ENCODE data around the gene USP2.

The USP2 gene

GRCh38 chr11:119423509-119424254 lies 42.2 kb upstream of the USP2 start:
- no peak for TF ChIP-seq CTCF (IDR thresholded peaks at IDR 0.05)
- Histone ChIP-seq H3K27me3 (peaks cover 0 to 41% of the 10 kb centered on the region in 2 donors), H3K27ac (no peak overlapping the region), H3K9me3 (no peaks in the 10 kb centered on the region), H3K36me3 (no peaks in the 10 kb centered on the region), H3K4me1 (peaks cover 0 to 22% (median 17%) of the 10 kb centered on the region in 4 donors), H3K4me3 (peak overlapping the region; percentile 44 to 48)
- no peak for DNase-seq
- intact Hi-C loops (cut with DNase I; ENCODE audit: low total_unique reads), result no loop called here

GRCh38 chr11:119422809-119423508 lies 41.5 kb upstream of the USP2 start, which contains the start of gene THY1:
THY1 (minus strand) TSS chr11:119423172; CDS start chr11:119420905, 2,267 bp downstream.
- no peak for TF ChIP-seq CTCF (IDR thresholded peaks at IDR 0.05)
- intact Hi-C loops (cut with DNase I; ENCODE audit: low total_unique reads), result no loop called here
- peaks cover 0 to 28% (median 17%) of the 10 kb centered on the region in 4 donors for H3K4me1 ChIP-seq
- peak within 1 kb of the TSS; percentile 44 to 48 for H3K4me3 ChIP-seq
- H3K27me3 ChIP-seq, result peaks cover 0 to 41% of the 10 kb centered on the region in 2 donors
- peak within 1 kb of the TSS; percentile 24 to 45 for H3K27ac ChIP-seq
- DNase-seq, result no peak
- no peaks in the 10 kb centered on the region for H3K9me3 ChIP-seq
- no peaks in the 10 kb centered on the region for H3K36me3 ChIP-seq

- no peak for DNase-seq
- Histone ChIP-seq H3K27ac (peak overlapping the region; percentile 24 to 45), H3K36me3 (no peaks in the 10 kb centered on the region), H3K4me3 (peak overlapping the region; percentile 44 to 48), H3K9me3 (no peaks in the 10 kb centered on the region), H3K27me3 (peaks cover 0 to 41% of the 10 kb centered on the region in 2 donors), H3K4me1 (peaks cover 0 to 36% (median 20%) of the 10 kb centered on the region in 4 donors)
- TF ChIP-seq CTCF (IDR thresholded peaks at IDR 0.05), result no peak
- intact Hi-C loops (cut with DNase I; ENCODE audit: low total_unique reads), result no loop called here
These were observed 40.7 kb upstream of the USP2 start for GRCh38 chr11:119421941-119422808.

- no peak for DNase-seq
- Histone ChIP-seq H3K27me3 (peaks cover 0 to 41% of the 10 kb centered on the region in 2 donors), H3K4me3 (peak overlapping the region; percentile 44 to 48), H3K27ac (no peak overlapping the region), H3K4me1 (peaks cover 0 to 42% (median 24%) of the 10 kb centered on the region in 4 donors), H3K9me3 (no peaks in the 10 kb centered on the region), H3K36me3 (no peaks in the 10 kb centered on the region)
- intact Hi-C loops (cut with DNase I; ENCODE audit: low total_unique reads), result no loop called here
- no peak for TF ChIP-seq CTCF (IDR thresholded peaks at IDR 0.05)
These were observed 39.9 kb upstream of the USP2 start for GRCh38 chr11:119421351-119421750.

GRCh38 chr11:119420631-119421030 lies 39.1 kb upstream of the USP2 start:
- intact Hi-C loops (cut with DNase I; ENCODE audit: low total_unique reads), result no loop called here
- H3K4me1 ChIP-seq, result peaks cover 0 to 42% (median 24%) of the 10 kb centered on the region in 4 donors

More at GRCh38 chr11:119420631-119421030, 39.1 kb upstream of the USP2 start:
- H3K4me3 ChIP-seq, result no peak overlapping the region
- TF ChIP-seq CTCF (IDR thresholded peaks at IDR 0.05), result no peak
- no peak for DNase-seq
- H3K27me3 ChIP-seq, result peaks cover 0 to 41% of the 10 kb centered on the region in 2 donors
- H3K27ac ChIP-seq, result no peak overlapping the region
- no peaks in the 10 kb centered on the region for H3K9me3 ChIP-seq
- H3K36me3 ChIP-seq, result no peaks in the 10 kb centered on the region
